K562 (cell line): ENCODE results near the gene ARHGDIA. TPM values are rescaled to one million over a fixed set of nuclear protein-coding genes. Genes with fewer than 3 reads are reported as not detected.
A peak's percentile ranks its signal among the peaks of the same experiment; 100 is the strongest.

Experiments
- ATAC-seq: fragments of 200-7000 bp; cut with Tn5 transposase; 3 replicates; pipeline ENCODE4 v1.9.1; 2020; ENCODE audit warnings: moderate library complexity
- BruUV-seq: library from RNA; stranded (reverse); fragments of 400-500 nt; replicated peaks from 2 replicates; lab custom pipeline; 2021; lab: Mats Ljungman, UMichigan
- CTCF ChIA-PET: fragments of 300-600 bp; formaldehyde crosslinking; extraction: SDS; loops from one replicate; lab custom pipeline; 2021; ENCODE audit warnings: low intra/inter-chr PET ratio; lab: Yijun Ruan, JAX
- POLR2A ChIA-PET: fragments of 300-600, 350-650 bp; sonication (Branson Sonifier 250); formaldehyde crosslinking; extraction: SDS; loops from one replicate; lab custom pipeline; 2021; ENCODE audit warnings: antibody characterized with exemption, inconsistent platforms; lab: Yijun Ruan, JAX
- DNase-seq, 4 experiments: peaks; one replicate each; pipeline versions ENCODE4 v3.0.0 to v3.0.0-alpha.2; 2011 to 2018; ENCODE audit warnings: low spot score in 3 of 4, mixed read lengths in 3 of 4; ENCODE audit errors: extremely low read depth in 1 of 4
- FAIRE-seq: peaks from 2 replicates; lab custom pipeline; 2011; peaks lifted over from hg19 to GRCh38; lab: Jason Lieb, UNC
- H2AFZ ChIP-seq: 2 replicates; pipeline ENCODE4 v1.6.0; 2011; ENCODE audit warnings: low read depth, low read length, control low read depth, inconsistent platforms
- H3K27ac ChIP-seq: fragments of 200-600 bp; 3 replicates; pipeline ENCODE4 v1.8.0; 2011; ENCODE audit warnings: low read depth, mild to moderate bottlenecking, control low read depth, inconsistent platforms, low read length, moderate library complexity, mixed read lengths; ENCODE audit errors: extremely low read depth
- H3K27me3 ChIP-seq, 2 experiments: fragments of 300-600 bp in 1 of 2; 2 replicates in 1 of 2; 3 replicates in 1 of 2; pipeline versions ENCODE4 v1.6.0 to v1.8.0; 2011; ENCODE audit warnings: inconsistent platforms in 2 of 2, low read length in 2 of 2, mild to moderate bottlenecking in 1 of 2, mixed read lengths in 1 of 2, moderate library complexity in 1 of 2; ENCODE audit not compliant: control insufficient read depth in 2 of 2, insufficient read depth in 2 of 2
- H3K36me3 ChIP-seq: fragments of 300-600 bp; 3 replicates; pipeline ENCODE4 v1.8.0; 2011; ENCODE audit warnings: mild to moderate bottlenecking, low read length, inconsistent platforms; ENCODE audit not compliant: control insufficient read depth, insufficient read depth
- H3K4me1 ChIP-seq, 2 experiments: fragments of 200-600 bp in 1 of 2; replicated peaks in 1 of 2; 2 replicates in 1 of 2; 3 replicates in 1 of 2; pipeline versions ENCODE4 v1.5.1 to v1.8.0; 2011; ENCODE audit warnings: inconsistent platforms in 2 of 2, low read length in 2 of 2, mild to moderate bottlenecking in 1 of 2, mixed read lengths in 1 of 2, moderate library complexity in 1 of 2; ENCODE audit not compliant: control insufficient read depth in 2 of 2, insufficient read depth in 2 of 2
- H3K4me2 ChIP-seq: 2 replicates; pipeline ENCODE4 v1.6.1; 2011; ENCODE audit warnings: low read length, control low read depth, inconsistent platforms, mixed read lengths; ENCODE audit not compliant: insufficient read depth
- H3K4me3 ChIP-seq: fragments of 200-600 bp; sonication (generic), shearing (Covaris generic); 2 replicates; pipeline ENCODE4 v1.5.1; 2016; ENCODE audit warnings: control low read depth, inconsistent platforms
- H3K79me2 ChIP-seq: fragments of 200-600 bp; 3 replicates; pipeline ENCODE4 v1.8.0; 2011; ENCODE audit warnings: low read length, inconsistent platforms; ENCODE audit not compliant: control insufficient read depth, insufficient read depth
- H3K9ac ChIP-seq, 2 experiments: 2 replicates each; pipeline versions ENCODE4 v1.6.0 to v1.6.1; 2011; ENCODE audit warnings: low read depth in 2 of 2, low read length in 2 of 2, control low read depth in 1 of 2, inconsistent platforms in 1 of 2, mild to moderate bottlenecking in 1 of 2, mixed read lengths in 1 of 2; ENCODE audit not compliant: insufficient read depth in 1 of 2
- H3K9me1 ChIP-seq: one replicate; pipeline ENCODE4 v1.6.0; 2011; ENCODE audit warnings: inconsistent platforms, mild to moderate bottlenecking, low read length, moderate library complexity; ENCODE audit not compliant: control insufficient read depth, insufficient read depth
- H3K9me3 ChIP-seq: replicated peaks from 2 replicates; pipeline ENCODE4 v1.5.1; 2011; ENCODE audit warnings: low read depth, low read length, inconsistent platforms; ENCODE audit not compliant: control insufficient read depth, insufficient read depth
- H4K20me1 ChIP-seq: replicated peaks from 2 replicates; pipeline ENCODE4 v1.6.1; 2011; ENCODE audit warnings: low read length, inconsistent platforms, mixed read lengths; ENCODE audit not compliant: control insufficient read depth, insufficient read depth
- NONO ChIP-seq, 2 experiments: fragments of 200-400 bp in 1 of 2; fragments of 450-650 bp in 1 of 2; formaldehyde crosslinking in 1 of 2; IDR thresholded peaks; 2 replicates each; pipeline ENCODE4 v1.6.1; 2017; ENCODE audit warnings: low read depth in 2 of 2, mild to moderate bottlenecking in 2 of 2, moderate library complexity in 2 of 2, low read length in 1 of 2
- PHF8 ChIP-seq: fragments of 200-600 bp; sonication (generic); IDR thresholded peaks from 2 replicates; pipeline ENCODE4 v1.6.1; 2012; ENCODE audit warnings: mixed run types, mild to moderate bottlenecking, inconsistent platforms, low read length, moderate library complexity, borderline replicate concordance
- SMARCB1 ChIP-seq: IDR thresholded peaks from 2 replicates; pipeline ENCODE4 v1.6.1; 2011; ENCODE audit warnings: improper control_type of control experiment, low read depth; ENCODE audit not compliant: insufficient read length
- YY1 ChIP-seq, 3 experiments: IDR thresholded peaks; 2 replicates each; pipeline ENCODE4 v1.6.1; 2011; ENCODE audit warnings: low read length in 2 of 3, mild to moderate bottlenecking in 2 of 3, moderate library complexity in 2 of 3, borderline replicate concordance in 1 of 3, control low read depth in 1 of 3, low read depth in 1 of 3; ENCODE audit not compliant: insufficient read depth in 3 of 3, insufficient replicate concordance in 2 of 3, control insufficient read depth in 1 of 3, insufficient read length in 1 of 3; ENCODE audit errors: extremely low read depth in 1 of 3
- WGBS: fragments of 100-300 bp; shearing (Covaris generic); methylation state at CpG from one replicate; pipeline ENCODE4 v1.1.6; 2016; ENCODE audit warnings: low coverage, mixed read lengths; ENCODE audit not compliant: insufficient coverage; ENCODE audit errors: missing lambda C conversion rate; 5-methylcytosine and 5-hydroxymethylcytosine counted together
- in situ Hi-C: fragments of 300-500 bp; cut with MboI; formaldehyde crosslinking; loops from 4 replicates; pipeline ENCODE4 v1.15.0; 2018; ENCODE audit warnings: inconsistent platforms, mixed read lengths
- intact Hi-C: fragments of 100-400 bp; cut with micrococcal nuclease; formaldehyde crosslinking; loops from 2 replicates; pipeline ENCODE4 v1.14.2; 2022
- polyA plus RNA-seq, 8 experiments: library from polyadenylated mRNA; depleted of rRNA in 4 of 8; stranded (reverse) in 5 of 8; unstranded in 3 of 8; fragments of >200 nt; fragmentation: Nextera tagmentation in 2 of 8; fragmentation: Illumina TruSeq in 1 of 8; extraction: Ambion mirVana in 2 of 8; extraction: Trizol in 1 of 8; gene quantifications; 2 replicates each; pipeline versions ENCODE4 v1.2.1 to v1.2.3, GENCODE V29; 2011 to 2014; ENCODE audit warnings: inconsistent platforms in 1 of 8, missing spikeins in 1 of 8
- total RNA-seq, 7 experiments: library from RNA; depleted of rRNA in 6 of 7; stranded (reverse); fragments of >200 nt in 6 of 7; fragmentation: Illumina TruSeq in 2 of 7; extraction: Trizol in 2 of 7; gene quantifications; 2 replicates each; pipeline versions ENCODE4 v1.2.1 to v1.2.3, GENCODE V29; 2011 to 2021; ENCODE audit warnings: low replicate concordance in 1 of 7

Gene ARHGDIA
- total and polyA plus RNA-seq, 9 of the 15 experiments (the other 6 are each of a cell fraction or from before 2014, with no cell fraction given) = 9.6 to 340 (median 97.6) TPM

DNA sequence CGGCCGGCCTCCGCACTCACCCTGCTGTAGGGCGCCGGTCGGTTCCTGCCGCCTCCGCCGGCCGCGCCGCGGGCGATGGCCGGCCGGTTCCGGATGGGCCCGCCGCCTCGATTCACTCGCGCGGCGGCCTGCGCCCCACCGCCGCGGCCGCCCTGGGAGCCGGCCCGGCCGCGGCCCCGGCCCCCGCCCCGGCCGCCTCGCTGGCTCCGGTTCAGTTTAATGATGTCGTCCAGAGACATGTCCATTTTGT, 20.1 kb upstream of the ARHGDIA start:
- Histone ChIP-seq H3K27ac (peak overlapping the region; percentile 97), H3K4me2 (peak overlapping the region; percentile 91; the same call in 1 of the 2 replicates), H2AFZ (no peak overlapping the region), H3K4me1 (peaks cover 12 to 41% of the 10 kb centered on the region in 2 experiments; a peak in 4 of 5 replicates), H3K9me1 (peaks cover 8% of the 10 kb centered on the region), H3K36me3 (peaks cover 71% of the 10 kb centered on the region), H3K79me2 (peaks cover 77% of the 10 kb centered on the region), H3K9me3 (no peaks in the 10 kb centered on the region), H4K20me1 (no peaks in the 10 kb centered on the region), H3K9ac (peak overlapping the region; percentile 93 to 96; a peak in 3 of 4 replicates), H3K4me3 (peak overlapping the region; percentile 73), H3K27me3 (no peaks in the 10 kb centered on the region)
- TF ChIP-seq SMARCB1 (no peak), NONO (IDR thresholded peaks at IDR 0.05; ENCODE audit: low read depth in 2 of 2, low read length in 1 of 2) (0 out of 4 replicates have a peak, but pooled peaks of 1 of the 2 experiments have one; percentile 50), YY1 (IDR thresholded peaks at IDR 0.05; ENCODE audit: borderline replicate concordance in 1 of 3, control insufficient read depth in 1 of 3, extremely low read depth in 1 of 3, insufficient read depth in 3 of 3, insufficient read length in 1 of 3, insufficient replicate concordance in 2 of 3, low read depth in 1 of 3, low read length in 2 of 3) (peak in 1 of 3 experiments; percentile 94), PHF8 (peak; percentile 38; the same call in 1 of the 2 replicates)
- WGBS = under 1% methylated on average over 39 of the region's 40 CpGs
- BruUV-seq = no TSS peak
- no peak for ATAC-seq
- no peak for FAIRE-seq
- in situ Hi-C loops = no loop called here
- DNase-seq = no peak
- ChIA-PET CTCF (no interaction called here), POLR2A (interaction anchor here (1.0 to 10.5 kb wide), 6 partner anchors 8 to 188 kb away, joined by 3 to 85 read pairs (median 4); partner anchors contain the start of genes CENPX, LRRC45 and MRPL12)
- intact Hi-C loops = no loop called here
